ENCODE data around the gene ATXN7L1.

Gene ATXN7L1

GRCh38 chr7:105902325-105902911, 26.0 kb upstream of the ATXN7L1 start:
- DNase-seq = no peak
- Mint-ChIP-seq H3K4me1 (no peaks in the 10 kb centered on the region), H3K9me3 (no peaks in the 10 kb centered on the region), H3K4me3 (no peak overlapping the region), H3K27ac (no peak overlapping the region), H3K27me3 (ENCODE audit: low read depth, poor library complexity) (peaks cover 18% of the 10 kb centered on the region), H3K36me3 (ENCODE audit: low read depth) (no peaks in the 10 kb centered on the region)
- TF ChIP-seq CTCF (IDR thresholded peaks at IDR 0.05) = no peak

GRCh38 chr7:105897999-105898398, 21.6 kb upstream of the ATXN7L1 start:
- Mint-ChIP-seq H3K36me3 (ENCODE audit: low read depth) (no peaks in the 10 kb centered on the region), H3K4me1 (no peaks in the 10 kb centered on the region), H3K9me3 (no peaks in the 10 kb centered on the region), H3K27ac (no peak overlapping the region), H3K27me3 (ENCODE audit: low read depth, poor library complexity) (peaks cover 17% of the 10 kb centered on the region), H3K4me3 (no peak overlapping the region)
- no peak for TF ChIP-seq CTCF (IDR thresholded peaks at IDR 0.05)
- DNase-seq = no peak

GRCh38 chr7:105896407-105896911, 20.1 kb upstream of the ATXN7L1 start:
- no peak overlapping the region for H3K27ac Mint-ChIP-seq
- no peaks in the 10 kb centered on the region for H3K9me3 Mint-ChIP-seq
- H3K36me3 Mint-ChIP-seq (ENCODE audit: low read depth) = no peaks in the 10 kb centered on the region
- DNase-seq = no peak
- no peak overlapping the region for H3K4me3 Mint-ChIP-seq
- peaks cover 17% of the 10 kb centered on the region for H3K27me3 Mint-ChIP-seq (ENCODE audit: low read depth, poor library complexity)
- no peaks in the 10 kb centered on the region for H3K4me1 Mint-ChIP-seq
- TF ChIP-seq CTCF (IDR thresholded peaks at IDR 0.05) = no peak

GRCh38 chr7:105894131-105894530, 17.7 kb upstream of the ATXN7L1 start:
- Mint-ChIP-seq H3K27ac (no peak overlapping the region), H3K9me3 (no peaks in the 10 kb centered on the region), H3K4me3 (no peak overlapping the region), H3K27me3 (ENCODE audit: low read depth, poor library complexity) (peaks cover 17% of the 10 kb centered on the region), H3K36me3 (ENCODE audit: low read depth) (no peaks in the 10 kb centered on the region), H3K4me1 (no peaks in the 10 kb centered on the region)
- no peak for TF ChIP-seq CTCF (IDR thresholded peaks at IDR 0.05)
- no peak for DNase-seq

GRCh38 chr7:105892387-105892786, 16.0 kb upstream of the ATXN7L1 start:
- peaks cover 6% of the 10 kb centered on the region for H3K4me1 Mint-ChIP-seq
- peak overlapping the region; percentile 14 for H3K27ac Mint-ChIP-seq
- H3K36me3 Mint-ChIP-seq (ENCODE audit: low read depth) = no peaks in the 10 kb centered on the region
- DNase-seq = no peak
- H3K27me3 Mint-ChIP-seq (ENCODE audit: low read depth, poor library complexity) = peaks cover 8% of the 10 kb centered on the region
- no peak overlapping the region for H3K4me3 Mint-ChIP-seq
- no peak for TF ChIP-seq CTCF (IDR thresholded peaks at IDR 0.05)
- no peaks in the 10 kb centered on the region for H3K9me3 Mint-ChIP-seq

- H3K36me3 Mint-ChIP-seq (ENCODE audit: low read depth) = no peaks in the 10 kb centered on the region
- DNase-seq = no peak
- H3K27me3 Mint-ChIP-seq (ENCODE audit: low read depth, poor library complexity) = peaks cover 8% of the 10 kb centered on the region
- H3K27ac Mint-ChIP-seq = no peak overlapping the region
- H3K4me1 Mint-ChIP-seq = peaks cover 13% of the 10 kb centered on the region
- no peak for TF ChIP-seq CTCF (IDR thresholded peaks at IDR 0.05)
- no peak overlapping the region for H3K4me3 Mint-ChIP-seq
- no peaks in the 10 kb centered on the region for H3K9me3 Mint-ChIP-seq
These were observed 14.0 kb upstream of the ATXN7L1 start for GRCh38 chr7:105890290-105890997.

All from nephron progenitor cell (in vitro differentiated cells).